GM08714 (cell line): ENCODE measurements around the gene MINDY4.

Source experiments
- H3K4me3 ChIP-seq: fragments of 200-500 bp; sonication (Bioruptor generic); 2 replicates; pipeline ENCODE4 v1.5.1; 2014; ENCODE audit warnings: mild to moderate bottlenecking, low read length, inconsistent platforms
- ZNF274 ChIP-seq: IDR thresholded peaks from 2 replicates; pipeline ENCODE4 v1.6.1; 2012; ENCODE audit warnings: mild to moderate bottlenecking, low read depth, low read length

MINDY4 gene

GRCh38 chr7:30866939-30867338, 95.7 kb downstream of the MINDY4 start:
- TF ChIP-seq ZNF274, result no peak

GRCh38 chr7:30867483-30867882, 96.3 kb downstream of the MINDY4 start:
- no peak overlapping the region for H3K4me3 ChIP-seq
- no peak for TF ChIP-seq ZNF274

More at GRCh38 chr7:30866939-30867338, 95.7 kb downstream of the MINDY4 start:
- no peak overlapping the region for H3K4me3 ChIP-seq

- H3K4me3 ChIP-seq, result no peak overlapping the region
- no peak for TF ChIP-seq ZNF274
These were observed 98.8 kb downstream of the MINDY4 start for GRCh38 chr7:30869794-30870611.

GRCh38 chr7:30870821-30871518, 99.8 kb downstream of the MINDY4 start:
- H3K4me3 ChIP-seq, result no peak overlapping the region
- no peak for TF ChIP-seq ZNF274

GRCh38 chr7:30871655-30872054, 100.4 kb downstream of the MINDY4 start:
- TF ChIP-seq ZNF274, result no peak
- H3K4me3 ChIP-seq, result no peak overlapping the region

GRCh38 chr7:30873207-30873606, 102.0 kb downstream of the MINDY4 start:
- no peak for TF ChIP-seq ZNF274
- no peak overlapping the region for H3K4me3 ChIP-seq

GRCh38 chr7:30873656-30874055, 102.4 kb downstream of the MINDY4 start:
- no peak overlapping the region for H3K4me3 ChIP-seq
- no peak for TF ChIP-seq ZNF274

- no peak for TF ChIP-seq ZNF274
- no peak overlapping the region for H3K4me3 ChIP-seq
These were observed 103.6 kb downstream of the MINDY4 start for GRCh38 chr7:30874656-30875302.

- no peak for TF ChIP-seq ZNF274
- no peak overlapping the region for H3K4me3 ChIP-seq
These were observed 106.0 kb downstream of the MINDY4 start for GRCh38 chr7:30877015-30877769.

GRCh38 chr7:30877993-30878392, 106.8 kb downstream of the MINDY4 start:
- TF ChIP-seq ZNF274, result no peak
- no peak overlapping the region for H3K4me3 ChIP-seq

- no peak overlapping the region for H3K4me3 ChIP-seq
- no peak for TF ChIP-seq ZNF274
These were observed 108.2 kb downstream of the MINDY4 start for GRCh38 chr7:30879139-30880124.

GRCh38 chr7:30880125-30880720, 109.0 kb downstream of the MINDY4 start:
- TF ChIP-seq ZNF274, result no peak
- no peak overlapping the region for H3K4me3 ChIP-seq

- no peak for TF ChIP-seq ZNF274
- no peak overlapping the region for H3K4me3 ChIP-seq
These were observed 109.7 kb downstream of the MINDY4 start for GRCh38 chr7:30880941-30881340.
